Esophagus muscularis mucosa (tissue), 4 donors: ENCODE measurements around the gene PIP5K1A.

Experiments used
- CTCF ChIP-seq, 3 experiments: fragments of 200-600 bp in 2 of 3; fragments of 450-650 bp in 1 of 3; sonication (generic) in 2 of 3; IDR thresholded peaks; one replicate each; pipeline ENCODE4 v1.5.1; 2017 to 2019; ENCODE audit warnings: antibody characterized with exemption in 3 of 3, mild to moderate bottlenecking in 2 of 3, moderate library complexity in 1 of 3
- EP300 ChIP-seq: sonication (generic); formaldehyde crosslinking; IDR thresholded peaks from one replicate; pipeline ENCODE4 v1.6.1; 2017; ENCODE audit warnings: antibody characterized with exemption
- POLR2A ChIP-seq: fragments of 450-650 bp; IDR thresholded peaks from one replicate; pipeline ENCODE4 v1.6.1; 2017; ENCODE audit warnings: antibody characterized with exemption, moderate library complexity, mild to moderate bottlenecking, low read depth
- POLR2AphosphoS5 ChIP-seq, 2 donors: sonication (generic); formaldehyde crosslinking; IDR thresholded peaks; one replicate each; pipeline ENCODE4 v1.6.1; 2017; ENCODE audit warnings: antibody characterized with exemption in 2 of 2

- TF ChIP-seq CTCF (IDR thresholded peaks at IDR 0.05) (no peak), POLR2A (no peak), EP300 (no peak), POLR2AphosphoS5 (IDR thresholded peaks at IDR 0.05) (no peak)
Observed at GRCh38 chr1:151192047-151192446, 6.3 kb upstream of the PIP5K1A start.
